Activated CD4-positive, alpha-beta T cell treated with anti-CD3 and anti-CD28 coated beads, Interleukin-2, amount 10 ng/mL, durations not matched to agents 24 days and 14 days (primary cell): Measurements from ENCODE around the gene KANK3. TPM values are rescaled to one million over a fixed set of nuclear protein-coding genes. Genes with fewer than 3 reads are reported as not detected.
A peak's percentile ranks its signal among the peaks of the same experiment; 100 is the strongest.
"Not testable (repeated sequence)": the region's sequence is repeated elsewhere in the genome, so short reads cannot be mapped to it uniquely, and the experiment has no call there.

Experiments used
- DNase-seq: peaks from one replicate; pipeline ENCODE4 v3.0.0; 2022
- H3K27ac Mint-ChIP-seq: one replicate; pipeline ENCODE4 v1.8.0; 2022; ENCODE audit warnings: mild to moderate bottlenecking, mixed read lengths
- H3K27me3 Mint-ChIP-seq: one replicate; pipeline ENCODE4 v1.8.0; 2022; ENCODE audit warnings: mixed read lengths
- H3K36me3 Mint-ChIP-seq: one replicate; pipeline ENCODE4 v1.8.0; 2022; ENCODE audit warnings: low read depth, mild to moderate bottlenecking, mixed read lengths
- H3K4me1 Mint-ChIP-seq: one replicate; pipeline ENCODE4 v1.8.0; 2021; ENCODE audit warnings: mixed read lengths
- H3K4me3 Mint-ChIP-seq: one replicate; pipeline ENCODE4 v1.8.0; 2022; ENCODE audit warnings: mild to moderate bottlenecking, moderate library complexity, mixed read lengths
- H3K9me3 Mint-ChIP-seq: one replicate; pipeline ENCODE4 v1.8.0; 2021; ENCODE audit warnings: mixed read lengths
- intact Hi-C: fragments of 100-400 bp; cut with micrococcal nuclease; formaldehyde crosslinking; loops from one replicate; pipeline ENCODE4 v1.15.1; 2023
- total RNA-seq: library from RNA; stranded (reverse); gene quantifications from 2 replicates; pipeline ENCODE4 v1.2.3, GENCODE V29; 2022

Gene KANK3
- total RNA-seq, 1 donor from 2014 or later = 1.5 TPM

- intact Hi-C loops = loop anchor here (5.0 kb wide), 1 partner anchor 71 kb away; no protein-coding TSS in a partner anchor
- no peak for DNase-seq
- Mint-ChIP-seq H3K27me3 (peaks cover 10% of the 10 kb centered on the region), H3K4me3 (no peak overlapping the region), H3K27ac (peak overlapping the region; percentile 41), H3K36me3 (peaks cover 35% of the 10 kb centered on the region), H3K9me3 (no peaks in the 10 kb centered on the region), H3K4me1 (peaks cover 21% of the 10 kb centered on the region)
These were observed 19.3 kb downstream of the KANK3 start for GRCh38 chr19:8323781-8324185.

- Mint-ChIP-seq H3K9me3 (no peaks in the 10 kb centered on the region), H3K36me3 (peaks cover 35% of the 10 kb centered on the region), H3K4me3 (peak overlapping the region; percentile 100), H3K27ac (peak overlapping the region; percentile 99), H3K4me1 (peaks cover 21% of the 10 kb centered on the region), H3K27me3 (peaks cover 4% of the 10 kb centered on the region)
- DNase-seq = no peak
- intact Hi-C loops = loop anchor here (5.0 kb wide), 1 partner anchor 70 kb away; no protein-coding TSS in a partner anchor
These were observed 20.4 kb downstream of the KANK3 start for GRCh38 chr19:8322638-8322997.

GRCh38 chr19:8321986-8322637, 20.9 kb downstream of the KANK3 start:
- peaks cover 35% of the 10 kb centered on the region for H3K36me3 Mint-ChIP-seq
- H3K9me3 Mint-ChIP-seq = no peaks in the 10 kb centered on the region
- intact Hi-C loops = loop anchor here (1.0 to 5.0 kb wide), 4 partner anchors 14 to 70 kb away; partner anchors contain the start of genes CD320 and RAB11B
- H3K4me3 Mint-ChIP-seq = peak overlapping the region; percentile 100
- peaks cover 21% of the 10 kb centered on the region for H3K4me1 Mint-ChIP-seq
- H3K27me3 Mint-ChIP-seq = peaks cover 4% of the 10 kb centered on the region
- no peak for DNase-seq
- peak overlapping the region; percentile 99 for H3K27ac Mint-ChIP-seq

GRCh38 chr19:8321067-8321985, 21.7 kb downstream of the KANK3 start, which contains the start of the genes NDUFA7 and RPS28:
Gene NDUFA7, minus strand, starts transcription at chr19:8321375. Its CDS starts 17 bp downstream, at chr19:8321358.
Gene RPS28, plus strand, starts transcription at chr19:8321496. Its CDS starts 35 bp downstream, at chr19:8321531.
- peaks cover 21% of the 10 kb centered on the region for H3K4me1 Mint-ChIP-seq
- DNase-seq = peak; percentile 99
- no peaks in the 10 kb centered on the region for H3K9me3 Mint-ChIP-seq
- H3K27me3 Mint-ChIP-seq = no peaks in the 10 kb centered on the region
- H3K36me3 Mint-ChIP-seq = peaks cover 37% of the 10 kb centered on the region
- intact Hi-C loops = loop anchor here (1.0 to 5.0 kb wide), 4 partner anchors 13 to 69 kb away; partner anchors contain the start of genes CD320 and RAB11B
- H3K27ac Mint-ChIP-seq = peak within 1 kb of the TSS; percentile 99
- H3K4me3 Mint-ChIP-seq = peak within 1 kb of the TSS; percentile 100

GRCh38 chr19:8320564-8321066, 22.4 kb downstream of the KANK3 start:
- no peaks in the 10 kb centered on the region for H3K27me3 Mint-ChIP-seq
- H3K36me3 Mint-ChIP-seq = peaks cover 40% of the 10 kb centered on the region
- no peaks in the 10 kb centered on the region for H3K9me3 Mint-ChIP-seq
- H3K4me3 Mint-ChIP-seq = peak overlapping the region; percentile 100
- H3K4me1 Mint-ChIP-seq = peaks cover 21% of the 10 kb centered on the region
- intact Hi-C loops = loop anchor here (1.0 to 5.0 kb wide), 4 partner anchors 12 to 70 kb away; partner anchors contain the start of genes CD320 and RAB11B
- H3K27ac Mint-ChIP-seq = peak overlapping the region; percentile 99
- DNase-seq = no peak

- DNase-seq = no peak
- Mint-ChIP-seq H3K4me1 (peaks cover 21% of the 10 kb centered on the region), H3K4me3 (peak overlapping the region; percentile 100), H3K9me3 (no peaks in the 10 kb centered on the region), H3K27ac (peak overlapping the region; percentile 99), H3K27me3 (no peaks in the 10 kb centered on the region), H3K36me3 (peaks cover 46% of the 10 kb centered on the region)
- intact Hi-C loops = loop anchor here (5.0 kb wide), 1 partner anchor 68 kb away; no protein-coding TSS in a partner anchor
These were observed 23.1 kb downstream of the KANK3 start for GRCh38 chr19:8319807-8320520.

- Mint-ChIP-seq H3K36me3 (peaks cover 50% of the 10 kb centered on the region), H3K4me1 (peaks cover 21% of the 10 kb centered on the region)
- H3K9me3 Mint-ChIP-seq, H3K27me3 Mint-ChIP-seq, H3K27ac Mint-ChIP-seq, H3K4me3 Mint-ChIP-seq, intact Hi-C loops, DNase-seq: not testable (repeated sequence)
These were observed 24.2 kb downstream of the KANK3 start for GRCh38 chr19:8318835-8319234.

GRCh38 chr19:8316351-8317125, 26.5 kb downstream of the KANK3 start:
- H3K36me3 Mint-ChIP-seq = peaks cover 28% of the 10 kb centered on the region
- no peak for DNase-seq
- no peaks in the 10 kb centered on the region for H3K9me3 Mint-ChIP-seq
- peak overlapping the region; percentile 37 for H3K27ac Mint-ChIP-seq
- H3K27me3 Mint-ChIP-seq = no peaks in the 10 kb centered on the region
- peaks cover 9% of the 10 kb centered on the region for H3K4me1 Mint-ChIP-seq
- intact Hi-C loops = no loop called here
- H3K4me3 Mint-ChIP-seq = no peak overlapping the region

GRCh38 chr19:8314981-8315640, 28.0 kb downstream of the KANK3 start:
- peaks cover 23% of the 10 kb centered on the region for H3K36me3 Mint-ChIP-seq
- H3K27ac Mint-ChIP-seq, intact Hi-C loops, H3K27me3 Mint-ChIP-seq, H3K4me3 Mint-ChIP-seq, H3K4me1 Mint-ChIP-seq, DNase-seq, H3K9me3 Mint-ChIP-seq: not testable (repeated sequence)

GRCh38 chr19:8311461-8312260, 31.4 kb downstream of the KANK3 start:
- H3K9me3 Mint-ChIP-seq = no peaks in the 10 kb centered on the region
- intact Hi-C loops = no loop called here
- H3K36me3 Mint-ChIP-seq = peaks cover 36% of the 10 kb centered on the region
- no peak overlapping the region for H3K27ac Mint-ChIP-seq
- H3K27me3 Mint-ChIP-seq = no peaks in the 10 kb centered on the region
- no peak overlapping the region for H3K4me3 Mint-ChIP-seq
- DNase-seq = peak; percentile 52
- peaks cover 21% of the 10 kb centered on the region for H3K4me1 Mint-ChIP-seq

GRCh38 chr19:8310342-8311055, 32.6 kb downstream of the KANK3 start:
- peak; percentile 54 for DNase-seq
- Mint-ChIP-seq H3K27ac (no peak overlapping the region), H3K27me3 (no peaks in the 10 kb centered on the region), H3K4me1 (peaks cover 27% of the 10 kb centered on the region), H3K9me3 (no peaks in the 10 kb centered on the region), H3K36me3 (peaks cover 33% of the 10 kb centered on the region), H3K4me3 (no peak overlapping the region)
- intact Hi-C loops = no loop called here
